ENCODE results near the gene PRSS27. TPM values are rescaled to one million over a fixed set of nuclear protein-coding genes. Genes with fewer than 3 reads are reported as not detected.

Gene PRSS27
- total and polyA plus RNA-seq, 2 donors (not counting 1 experiment from before 2014, with no cell fraction given), result 0.24 to 1.2 TPM

DNA sequence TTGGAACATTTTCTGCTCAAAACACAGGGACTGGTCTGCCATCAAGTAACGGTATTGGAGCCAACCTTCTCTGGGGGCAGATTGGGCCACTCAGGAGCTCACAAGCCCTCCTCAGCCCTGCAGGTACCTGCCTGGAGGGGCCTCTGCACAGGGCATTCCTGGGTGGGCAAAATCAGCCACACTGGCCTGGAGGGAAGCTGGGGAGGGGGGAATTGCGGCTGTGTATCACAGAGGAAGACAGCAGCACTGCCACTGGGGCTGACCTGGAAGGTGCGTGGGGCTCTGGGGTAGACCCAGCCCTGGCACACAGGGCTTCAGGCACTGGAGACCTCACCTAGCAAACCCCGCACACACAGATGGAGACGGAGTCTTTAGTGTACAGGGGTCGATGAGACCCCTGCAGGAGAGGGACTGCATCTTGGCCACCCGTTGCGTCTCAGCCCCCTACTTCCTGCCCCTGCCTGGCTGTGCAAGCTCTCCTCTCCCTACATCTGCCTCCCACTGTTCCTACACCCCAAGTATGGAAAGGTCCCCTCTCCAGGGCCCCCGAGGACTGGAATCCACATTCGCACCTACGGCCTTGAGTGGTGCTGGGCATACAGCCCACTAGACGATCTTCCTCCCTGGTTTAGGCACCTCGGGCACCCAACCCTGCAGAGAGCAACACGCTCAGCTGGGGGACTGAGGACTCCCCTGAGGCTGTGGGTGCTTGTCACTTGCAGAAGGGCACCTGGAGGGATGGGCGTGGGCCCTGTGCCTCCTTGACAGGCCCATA, 25.3 kb upstream of the PRSS27 start:
- H3K79me2 ChIP-seq (ENCODE audit: control insufficient read depth, insufficient read depth, low read length), result no peaks in the 10 kb centered on the region
- H3K4me3 ChIP-seq (replicated peaks in 1 of 4; ENCODE audit: control extremely low read depth in 1 of 4, insufficient read depth in 1 of 4, low read depth in 3 of 4, low read length in 4 of 4), result no peak overlapping the region
- DNase-seq (ENCODE audit: low read depth in 2 of 2), result no peak
- H3K36me3 ChIP-seq (ENCODE audit: control insufficient read depth, insufficient read depth, low read length), result no peaks in the 10 kb centered on the region
- no peaks in the 10 kb centered on the region for H4K20me1 ChIP-seq (ENCODE audit: control insufficient read depth, extremely low read depth, insufficient read depth, low read length)
- H2AFZ ChIP-seq (ENCODE audit: low read length), result no peak overlapping the region
- no peaks in the 10 kb centered on the region for H3K27me3 ChIP-seq (ENCODE audit: control insufficient read depth, insufficient read depth, low read length)
- H3K9ac ChIP-seq (ENCODE audit: insufficient read depth, low read length), result no peak overlapping the region
- TF ChIP-seq, protein P1, sequence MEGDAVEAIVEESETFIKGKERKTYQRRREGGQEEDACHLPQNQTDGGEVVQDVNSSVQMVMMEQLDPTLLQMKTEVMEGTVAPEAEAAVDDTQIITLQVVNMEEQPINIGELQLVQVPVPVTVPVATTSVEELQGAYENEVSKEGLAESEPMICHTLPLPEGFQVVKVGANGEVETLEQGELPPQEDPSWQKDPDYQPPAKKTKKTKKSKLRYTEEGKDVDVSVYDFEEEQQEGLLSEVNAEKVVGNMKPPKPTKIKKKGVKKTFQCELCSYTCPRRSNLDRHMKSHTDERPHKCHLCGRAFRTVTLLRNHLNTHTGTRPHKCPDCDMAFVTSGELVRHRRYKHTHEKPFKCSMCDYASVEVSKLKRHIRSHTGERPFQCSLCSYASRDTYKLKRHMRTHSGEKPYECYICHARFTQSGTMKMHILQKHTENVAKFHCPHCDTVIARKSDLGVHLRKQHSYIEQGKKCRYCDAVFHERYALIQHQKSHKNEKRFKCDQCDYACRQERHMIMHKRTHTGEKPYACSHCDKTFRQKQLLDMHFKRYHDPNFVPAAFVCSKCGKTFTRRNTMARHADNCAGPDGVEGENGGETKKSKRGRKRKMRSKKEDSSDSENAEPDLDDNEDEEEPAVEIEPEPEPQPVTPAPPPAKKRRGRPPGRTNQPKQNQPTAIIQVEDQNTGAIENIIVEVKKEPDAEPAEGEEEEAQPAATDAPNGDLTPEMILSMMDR (conservative IDR thresholded peaks at IDR 0.05 in 1 of 2, IDR thresholded peaks at IDR 0.05 in 1 of 2; ENCODE audit: low read depth in 1 of 2, low read length in 2 of 2), result no peak
- TF ChIP-seq EZH2 (IDR thresholded peaks at IDR 0.05; ENCODE audit: low read length, missing control alignments), result no peak
- H3K4me1 ChIP-seq (ENCODE audit: control insufficient read depth, extremely low read depth, insufficient read depth, low read length), result no peaks in the 10 kb centered on the region
- no peak overlapping the region for H3K27ac ChIP-seq (ENCODE audit: insufficient read depth, low read length)
- no peak overlapping the region for H3K4me2 ChIP-seq (ENCODE audit: extremely low read depth, insufficient read depth, low read length)
- no peaks in the 10 kb centered on the region for H3K9me3 ChIP-seq (ENCODE audit: control insufficient read depth, insufficient read depth, low read depth, low read length)

DNA sequence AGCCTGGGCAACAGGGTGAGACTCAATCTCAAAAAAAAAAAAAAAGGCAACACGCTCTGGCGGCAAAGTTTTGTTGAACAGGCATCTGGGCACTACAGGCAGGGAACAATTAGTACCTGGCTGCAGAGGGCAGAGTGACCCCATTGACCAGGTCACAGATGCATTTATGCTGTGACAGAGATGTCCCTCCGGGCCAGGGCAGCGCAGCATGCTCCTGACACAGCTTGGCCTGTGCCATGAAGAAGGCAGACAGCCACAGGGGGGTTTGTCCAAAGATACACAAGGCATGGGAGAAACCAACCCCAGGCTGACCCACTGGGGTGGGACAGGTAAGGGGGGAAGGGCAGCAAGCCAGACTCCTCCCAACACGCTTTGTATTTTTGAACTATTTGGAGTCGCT, 24.7 kb upstream of the PRSS27 start:
- no peak overlapping the region for H3K4me2 ChIP-seq (ENCODE audit: extremely low read depth, insufficient read depth, low read length)
- H3K4me1 ChIP-seq (ENCODE audit: control insufficient read depth, extremely low read depth, insufficient read depth, low read length), result no peaks in the 10 kb centered on the region
- DNase-seq (ENCODE audit: low read depth in 2 of 2), result no peak
- H3K9ac ChIP-seq (ENCODE audit: insufficient read depth, low read length), result no peak overlapping the region
- H3K4me3 ChIP-seq (replicated peaks in 1 of 4; ENCODE audit: control extremely low read depth in 1 of 4, insufficient read depth in 1 of 4, low read depth in 3 of 4, low read length in 4 of 4), result no peak overlapping the region
- no peak overlapping the region for H2AFZ ChIP-seq (ENCODE audit: low read length)
- H3K27ac ChIP-seq (ENCODE audit: insufficient read depth, low read length), result no peak overlapping the region
- no peaks in the 10 kb centered on the region for H3K79me2 ChIP-seq (ENCODE audit: control insufficient read depth, insufficient read depth, low read length)
- H3K27me3 ChIP-seq (ENCODE audit: control insufficient read depth, insufficient read depth, low read length), result no peaks in the 10 kb centered on the region
- H3K9me3 ChIP-seq (ENCODE audit: control insufficient read depth, insufficient read depth, low read depth, low read length), result no peaks in the 10 kb centered on the region
- TF ChIP-seq, protein P1 (conservative IDR thresholded peaks at IDR 0.05 in 1 of 2, IDR thresholded peaks at IDR 0.05 in 1 of 2; ENCODE audit: low read depth in 1 of 2, low read length in 2 of 2), result no peak
- TF ChIP-seq EZH2 (IDR thresholded peaks at IDR 0.05; ENCODE audit: low read length, missing control alignments), result no peak
- no peaks in the 10 kb centered on the region for H3K36me3 ChIP-seq (ENCODE audit: control insufficient read depth, insufficient read depth, low read length)
- no peaks in the 10 kb centered on the region for H4K20me1 ChIP-seq (ENCODE audit: control insufficient read depth, extremely low read depth, insufficient read depth, low read length)

DNA sequence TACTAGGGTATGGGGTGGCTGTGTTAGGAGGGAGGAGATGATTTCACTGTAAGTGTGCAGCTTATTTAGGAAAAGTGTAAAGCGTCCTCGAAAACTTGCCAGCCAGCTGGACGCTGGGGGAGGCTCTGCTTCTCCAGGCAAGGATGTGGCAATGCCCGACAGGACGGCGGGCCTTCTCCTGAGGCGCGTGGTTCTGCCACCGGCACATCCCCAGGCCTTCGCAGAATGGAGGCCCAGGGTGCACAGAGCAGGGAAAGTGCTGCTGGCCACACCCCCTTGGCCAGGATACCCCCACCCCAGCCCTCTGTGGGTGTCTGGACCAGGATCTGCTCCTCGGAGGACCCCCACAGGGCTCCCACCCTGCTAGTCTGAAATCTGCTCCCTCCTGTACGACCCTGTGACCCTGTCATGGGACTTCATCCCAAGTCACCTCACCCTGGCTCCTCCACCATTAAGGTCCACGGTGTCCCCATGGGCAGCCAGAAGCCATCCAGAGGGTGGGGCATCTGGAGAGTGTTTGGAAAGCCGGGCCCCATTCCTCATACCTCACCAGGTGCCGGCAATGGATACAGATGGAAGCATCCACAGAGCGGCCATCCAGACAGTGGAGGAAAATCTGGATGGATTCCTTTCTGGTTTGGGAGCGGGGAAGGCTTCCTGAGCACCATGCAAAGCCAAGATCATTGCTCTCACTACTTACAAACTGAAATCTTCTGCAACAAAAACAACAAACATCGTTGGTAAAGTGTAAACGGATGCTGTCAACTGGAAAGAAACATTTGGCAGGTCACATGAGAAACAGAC, 23.2 kb upstream of the PRSS27 start:
- H4K20me1 ChIP-seq (ENCODE audit: control insufficient read depth, extremely low read depth, insufficient read depth, low read length), result no peaks in the 10 kb centered on the region
- H3K9me3 ChIP-seq (ENCODE audit: control insufficient read depth, insufficient read depth, low read depth, low read length), result no peaks in the 10 kb centered on the region
- H3K4me3 ChIP-seq (replicated peaks in 1 of 4; ENCODE audit: control extremely low read depth in 1 of 4, insufficient read depth in 1 of 4, low read depth in 3 of 4, low read length in 4 of 4), result no peak overlapping the region
- no peaks in the 10 kb centered on the region for H3K27me3 ChIP-seq (ENCODE audit: control insufficient read depth, insufficient read depth, low read length)
- H3K36me3 ChIP-seq (ENCODE audit: control insufficient read depth, insufficient read depth, low read length), result no peaks in the 10 kb centered on the region
- TF ChIP-seq EZH2 (IDR thresholded peaks at IDR 0.05; ENCODE audit: low read length, missing control alignments), result no peak
- TF ChIP-seq, protein P1 (conservative IDR thresholded peaks at IDR 0.05 in 1 of 2, IDR thresholded peaks at IDR 0.05 in 1 of 2; ENCODE audit: low read depth in 1 of 2, low read length in 2 of 2), result no peak
- H3K4me1 ChIP-seq (ENCODE audit: control insufficient read depth, extremely low read depth, insufficient read depth, low read length), result no peaks in the 10 kb centered on the region
- no peak overlapping the region for H2AFZ ChIP-seq (ENCODE audit: low read length)
- no peak overlapping the region for H3K27ac ChIP-seq (ENCODE audit: insufficient read depth, low read length)
- no peak for DNase-seq (ENCODE audit: low read depth in 2 of 2)
- H3K79me2 ChIP-seq (ENCODE audit: control insufficient read depth, insufficient read depth, low read length), result no peaks in the 10 kb centered on the region
- no peak overlapping the region for H3K9ac ChIP-seq (ENCODE audit: insufficient read depth, low read length)
- H3K4me2 ChIP-seq (ENCODE audit: extremely low read depth, insufficient read depth, low read length), result no peak overlapping the region
